Superior temporal gyrus (tissue), 1 donor: ENCODE data around the gene BPIFB2.

Experiments used
- DNase-seq: peaks from one replicate; pipeline ENCODE4 v3.0.0-alpha.2; 2016; ENCODE audit errors: extremely low spot score

Gene BPIFB2

GRCh38 chr20:33067806-33068205 is 60.3 kb downstream of the BPIFB2 start:
- DNase-seq, result no peak

GRCh38 chr20:33068251-33068939 is 60.9 kb downstream of the BPIFB2 start:
- DNase-seq, result no peak

- DNase-seq, result no peak
Measured at GRCh38 chr20:33069673-33070072, 62.2 kb downstream of the BPIFB2 start.

- no peak for DNase-seq
Measured at GRCh38 chr20:33070111-33071053, 62.9 kb downstream of the BPIFB2 start.

GRCh38 chr20:33071198-33071597 is 63.7 kb downstream of the BPIFB2 start:
- no peak for DNase-seq

- DNase-seq, result no peak
Measured at GRCh38 chr20:33072362-33072761, 64.9 kb downstream of the BPIFB2 start.

- DNase-seq, result no peak
Measured at GRCh38 chr20:33072813-33073212, 65.3 kb downstream of the BPIFB2 start.
